BJ (cell line): Measurements from ENCODE around the gene DTNB. TPM values are rescaled to one million over a fixed set of nuclear protein-coding genes. Genes with fewer than 3 reads are reported as not detected.

Experiments
- CTCF ChIA-PET: fragments of 350-600 bp; formaldehyde crosslinking; extraction: SDS; loops from one replicate; lab custom pipeline; 2021; ENCODE audit warnings: antibody characterized with exemption, inconsistent platforms; lab: Yijun Ruan, JAX
- POLR2A ChIA-PET: fragments of 300-600 bp; sonication (Branson Sonifier 250); formaldehyde crosslinking; extraction: SDS; loops from one replicate; lab custom pipeline; 2021; ENCODE audit warnings: antibody characterized with exemption; lab: Charles Lee
- DNase-seq: peaks from one replicate; pipeline ENCODE4 v3.0.0-alpha.2; 2011; ENCODE audit warnings: low read depth
- H3K27me3 ChIP-seq: 2 replicates; pipeline ENCODE4 v1.6.0; 2011; ENCODE audit warnings: low read length; ENCODE audit not compliant: control insufficient read depth, insufficient read depth
- H3K36me3 ChIP-seq: 2 replicates; pipeline ENCODE4 v1.5.1; 2011; ENCODE audit warnings: low read length; ENCODE audit not compliant: control insufficient read depth, insufficient read depth
- H3K4me3 ChIP-seq: 2 replicates; pipeline ENCODE4 v1.5.1; 2011; ENCODE audit warnings: low read depth, mild to moderate bottlenecking, control low read depth, low read length
- polyA plus RNA-seq: library from polyadenylated mRNA; depleted of rRNA; stranded (reverse); fragments of >200 nt; gene quantifications from 2 replicates; pipeline ENCODE4 v1.2.3, GENCODE V29; 2011
- TF ChIP-seq, protein P1 (sequence below): IDR thresholded peaks from 2 replicates; pipeline ENCODE4 v1.5.1; 2011; ENCODE audit warnings: low read depth, mild to moderate bottlenecking, control low read depth, inconsistent platforms, low read length, moderate library complexity; ENCODE audit not compliant: insufficient read depth

Gene DTNB
- polyA plus RNA-seq, 1 experiment: 7.7 TPM

DNA sequence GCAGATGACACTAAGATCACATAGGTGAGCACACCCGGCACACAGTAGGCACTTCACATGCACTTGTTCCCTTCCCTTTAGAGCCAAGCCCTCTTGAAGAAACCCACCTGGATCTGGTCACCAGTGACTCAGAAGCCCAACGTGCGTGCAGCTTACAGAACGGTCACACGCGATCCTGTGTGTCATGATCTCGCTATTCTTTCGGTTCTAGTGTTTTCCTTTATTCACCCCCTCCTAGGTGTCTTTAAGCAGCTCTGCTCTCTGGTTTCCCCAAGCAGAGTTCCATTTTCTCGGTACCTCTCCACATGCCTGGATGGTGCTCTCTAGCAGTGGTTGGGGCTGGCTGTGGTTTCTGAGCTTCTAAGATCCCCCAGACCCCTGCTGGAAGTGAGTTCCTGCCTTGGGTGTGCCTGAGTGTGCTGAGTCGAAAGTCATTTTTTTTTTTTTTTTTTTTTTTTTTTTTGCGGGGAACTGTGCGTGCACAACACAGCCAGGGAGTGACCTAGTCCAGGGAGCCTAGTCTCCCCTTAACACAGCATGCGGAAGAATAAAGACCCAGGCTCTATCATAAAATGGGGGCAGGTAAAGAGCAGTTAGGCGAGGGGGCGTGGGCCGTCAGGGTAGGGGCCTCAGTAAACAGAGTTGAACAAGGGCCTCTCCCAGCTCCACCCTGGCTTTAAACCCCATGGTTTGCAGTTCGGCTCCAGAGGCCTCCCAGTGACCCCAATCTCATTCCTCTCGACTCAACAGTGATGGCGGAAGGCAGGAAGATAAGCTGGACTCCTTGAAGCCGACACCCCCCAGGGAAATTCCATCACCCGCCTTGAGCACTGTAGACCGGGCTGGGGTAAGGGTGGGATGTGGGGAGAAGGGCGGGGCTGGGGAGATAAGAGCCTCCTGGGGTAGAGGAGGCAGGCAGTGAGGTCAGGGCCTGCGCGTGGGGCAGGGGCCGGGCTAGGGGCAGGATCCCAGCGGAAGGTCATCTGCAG, 301.8 kb downstream of the DTNB start:
- CTCF ChIA-PET: interaction anchor here (3.8 kb wide), 1 partner anchor 10 kb away, joined by 21 read pairs; no protein-coding TSS in a partner anchor

DNA sequence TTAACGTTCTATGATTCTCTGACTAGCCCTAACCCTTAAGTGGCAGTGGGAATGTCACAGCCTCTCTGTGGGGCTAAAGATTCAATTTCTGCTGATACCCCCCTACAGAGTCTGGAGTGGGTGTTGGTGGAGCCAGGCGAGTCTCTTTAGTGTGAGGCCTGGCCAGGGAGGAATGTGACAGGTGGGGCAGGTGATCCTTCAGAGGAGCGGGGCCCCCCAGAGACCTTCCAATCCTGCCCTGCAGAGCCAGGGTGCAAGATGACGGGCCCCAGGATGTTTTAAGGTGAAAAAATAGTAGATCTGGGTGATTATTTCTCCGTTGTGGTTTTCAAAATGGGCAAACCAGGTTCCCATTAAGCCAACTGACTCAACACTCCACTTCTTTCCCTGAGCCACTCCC, 303.5 kb downstream of the DTNB start:
- Histone ChIP-seq H3K36me3 (no peaks in the 10 kb centered on the region), H3K27me3 (no peaks in the 10 kb centered on the region; the same call in 1 of the 2 replicates)
- CTCF ChIA-PET: interaction anchor here (3.8 kb wide), 1 partner anchor 8 kb away, joined by 21 read pairs; no protein-coding TSS in a partner anchor

More for the DNA sequence above, 301.8 kb downstream of the DTNB start:
- Histone ChIP-seq H3K27me3 (no peaks in the 10 kb centered on the region; the same call in none of the 2 replicates), H3K36me3 (no peaks in the 10 kb centered on the region), H3K4me3 (no peak overlapping the region)
- TF ChIP-seq, protein P1, sequence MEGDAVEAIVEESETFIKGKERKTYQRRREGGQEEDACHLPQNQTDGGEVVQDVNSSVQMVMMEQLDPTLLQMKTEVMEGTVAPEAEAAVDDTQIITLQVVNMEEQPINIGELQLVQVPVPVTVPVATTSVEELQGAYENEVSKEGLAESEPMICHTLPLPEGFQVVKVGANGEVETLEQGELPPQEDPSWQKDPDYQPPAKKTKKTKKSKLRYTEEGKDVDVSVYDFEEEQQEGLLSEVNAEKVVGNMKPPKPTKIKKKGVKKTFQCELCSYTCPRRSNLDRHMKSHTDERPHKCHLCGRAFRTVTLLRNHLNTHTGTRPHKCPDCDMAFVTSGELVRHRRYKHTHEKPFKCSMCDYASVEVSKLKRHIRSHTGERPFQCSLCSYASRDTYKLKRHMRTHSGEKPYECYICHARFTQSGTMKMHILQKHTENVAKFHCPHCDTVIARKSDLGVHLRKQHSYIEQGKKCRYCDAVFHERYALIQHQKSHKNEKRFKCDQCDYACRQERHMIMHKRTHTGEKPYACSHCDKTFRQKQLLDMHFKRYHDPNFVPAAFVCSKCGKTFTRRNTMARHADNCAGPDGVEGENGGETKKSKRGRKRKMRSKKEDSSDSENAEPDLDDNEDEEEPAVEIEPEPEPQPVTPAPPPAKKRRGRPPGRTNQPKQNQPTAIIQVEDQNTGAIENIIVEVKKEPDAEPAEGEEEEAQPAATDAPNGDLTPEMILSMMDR: no peak
- POLR2A ChIA-PET: no interaction called here
- no peak for DNase-seq

DNA sequence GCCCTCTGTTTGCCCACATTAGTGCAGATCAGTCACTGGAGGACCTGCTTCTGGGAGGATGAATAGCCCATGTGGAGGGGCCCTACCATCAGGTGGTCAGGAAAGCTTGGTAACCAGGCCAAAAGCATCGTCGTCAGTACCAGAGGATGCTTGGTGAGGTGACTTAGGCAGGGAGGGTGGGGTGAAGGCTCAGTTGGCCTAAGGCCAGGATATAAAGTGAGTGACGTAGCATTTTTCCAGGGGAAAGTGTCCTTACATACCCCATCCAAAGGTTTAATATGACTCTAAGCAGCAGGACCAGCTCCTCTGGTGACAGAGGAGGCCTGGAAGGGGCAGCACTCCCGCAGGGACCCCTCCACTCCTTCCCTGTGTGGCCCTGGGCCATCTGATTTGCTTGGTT, 303.9 kb downstream of the DTNB start:
- H3K4me3 ChIP-seq: no peak overlapping the region
- H3K36me3 ChIP-seq: no peaks in the 10 kb centered on the region
- CTCF ChIA-PET: interaction anchor here (5.7 kb wide), 1 partner anchor 8 kb away, joined by 41 read pairs; no protein-coding TSS in a partner anchor
- DNase-seq: no peak
- POLR2A ChIA-PET: no interaction called here
- TF ChIP-seq, protein P1: no peak
- H3K27me3 ChIP-seq: no peaks in the 10 kb centered on the region; the same call in 1 of the 2 replicates

More for the DNA sequence above, 303.5 kb downstream of the DTNB start:
- POLR2A ChIA-PET: no interaction called here
- no peak for DNase-seq
- H3K4me3 ChIP-seq: no peak overlapping the region
- TF ChIP-seq, protein P1: no peak

DNA sequence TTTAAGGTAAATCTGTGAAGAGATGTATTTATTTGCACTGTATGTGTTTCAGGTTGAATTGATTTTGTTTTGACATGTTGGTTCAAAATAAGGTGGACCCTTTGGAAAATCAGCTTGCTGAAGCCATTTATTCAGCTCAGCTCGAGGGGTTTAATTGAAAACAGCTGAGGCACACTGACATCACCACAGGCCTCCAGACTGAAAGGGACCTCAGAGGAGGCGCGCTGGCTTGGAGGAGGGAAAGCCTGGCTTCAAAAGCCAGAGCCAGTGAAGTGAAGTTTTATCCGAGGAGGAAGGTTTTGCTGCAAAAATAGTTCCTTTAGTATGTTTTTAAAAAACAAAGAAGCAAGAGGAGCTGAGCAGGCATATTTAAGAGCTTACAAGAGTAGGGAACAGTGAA, 304.7 kb downstream of the DTNB start:
- Histone ChIP-seq H3K4me3 (no peak overlapping the region), H3K27me3 (no peaks in the 10 kb centered on the region; the same call in 1 of the 2 replicates), H3K36me3 (no peaks in the 10 kb centered on the region)
- POLR2A ChIA-PET: no interaction called here
- DNase-seq: no peak
- CTCF ChIA-PET: interaction anchor here (5.7 kb wide), 1 partner anchor 9 kb away, joined by 41 read pairs; no protein-coding TSS in a partner anchor
- TF ChIP-seq, protein P1: no peak

DNA sequence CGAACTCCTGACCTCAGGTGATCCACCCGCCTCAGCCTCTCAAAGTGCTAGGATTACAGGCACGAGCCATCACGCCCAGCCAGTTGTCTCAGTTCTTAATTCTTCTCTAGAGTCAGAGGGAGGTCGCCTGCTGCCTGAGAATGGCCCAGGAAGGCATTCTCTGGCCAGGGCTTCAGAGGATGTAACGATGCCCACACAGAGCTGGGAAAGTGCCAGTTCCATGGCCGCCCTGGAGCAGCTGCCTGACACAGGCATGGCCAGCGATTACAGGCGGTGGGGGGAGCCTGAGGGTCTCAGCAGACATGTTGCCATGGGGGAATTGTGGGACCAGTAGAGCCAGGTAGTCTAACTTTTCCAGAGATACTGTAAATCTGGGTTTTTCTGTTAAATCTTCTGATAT, 306.1 kb downstream of the DTNB start:
- Histone ChIP-seq H3K36me3 (no peaks in the 10 kb centered on the region), H3K27me3 (no peaks in the 10 kb centered on the region; the same call in 1 of the 2 replicates), H3K4me3 (no peak overlapping the region)
- ChIA-PET POLR2A (no interaction called here), CTCF (interaction anchor here (5.7 kb wide), 1 partner anchor 10 kb away, joined by 41 read pairs; no protein-coding TSS in a partner anchor)
- no peak for DNase-seq
- TF ChIP-seq, protein P1: no peak
